ENCODE data around the gene MSRB2.
"Not testable (repeated sequence)": the region's sequence is repeated elsewhere in the genome, so short reads cannot be mapped to it uniquely, and the experiment has no call there.

MSRB2 gene

DNA sequence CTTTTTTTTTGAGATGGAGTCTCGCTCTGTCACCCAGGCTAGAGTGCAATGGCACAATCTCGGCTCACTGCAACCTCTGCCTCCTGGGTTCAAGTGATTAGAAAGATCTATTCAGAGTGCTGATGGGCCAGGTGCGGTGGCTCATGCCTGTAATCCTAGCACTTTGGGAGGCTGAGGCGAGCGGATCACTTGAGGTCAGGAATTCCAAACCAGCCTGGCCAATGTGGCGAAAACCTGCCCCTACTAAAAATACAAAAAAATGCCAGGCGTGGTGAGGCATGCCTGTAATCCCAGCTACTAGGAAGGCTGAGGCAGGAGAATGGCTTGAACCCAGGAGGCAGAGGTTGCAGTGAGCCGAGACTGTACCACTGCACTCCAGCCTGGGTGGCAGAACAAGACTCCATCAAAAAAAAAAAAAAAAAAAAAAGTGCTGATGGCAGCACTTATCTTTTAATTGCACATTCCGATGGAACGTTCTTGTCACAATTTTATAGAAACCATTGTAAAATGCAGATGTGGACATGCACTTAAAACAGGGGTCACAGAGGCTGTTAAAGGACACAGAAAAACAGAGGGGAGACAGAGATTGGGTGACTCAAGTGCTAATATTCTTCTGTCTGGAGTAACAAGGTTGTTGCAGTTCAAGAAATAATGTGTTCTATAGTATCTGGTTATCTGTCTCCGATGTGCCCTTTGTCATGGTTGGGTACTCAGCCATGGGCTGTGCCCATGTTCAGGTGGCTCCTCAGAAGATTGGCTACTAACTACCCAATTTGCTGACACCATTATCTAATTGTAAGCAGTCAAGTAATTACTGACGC is 25.1 kb upstream of the MSRB2 start:
- not testable (repeated sequence) for DNase-seq

DNA sequence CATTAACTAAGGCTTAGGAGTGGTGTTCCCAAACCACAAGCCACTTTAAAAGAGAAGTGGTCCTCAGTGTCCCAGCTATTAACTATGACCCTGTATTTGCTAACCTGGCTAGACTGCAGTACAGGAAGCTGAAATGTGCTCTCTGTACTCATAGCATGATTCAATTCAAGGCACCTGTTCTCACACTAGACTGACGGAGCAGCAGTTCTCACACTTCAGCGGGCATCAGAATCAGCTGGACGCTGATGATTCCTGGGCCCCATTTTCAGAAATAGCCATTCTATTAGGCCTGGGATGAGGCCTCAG is 24.5 kb upstream of the MSRB2 start:
- no peak for DNase-seq

GRCh38 chr10:23072593-23072992 is 22.8 kb upstream of the MSRB2 start:
- DNase-seq, result not testable (repeated sequence)

DNA sequence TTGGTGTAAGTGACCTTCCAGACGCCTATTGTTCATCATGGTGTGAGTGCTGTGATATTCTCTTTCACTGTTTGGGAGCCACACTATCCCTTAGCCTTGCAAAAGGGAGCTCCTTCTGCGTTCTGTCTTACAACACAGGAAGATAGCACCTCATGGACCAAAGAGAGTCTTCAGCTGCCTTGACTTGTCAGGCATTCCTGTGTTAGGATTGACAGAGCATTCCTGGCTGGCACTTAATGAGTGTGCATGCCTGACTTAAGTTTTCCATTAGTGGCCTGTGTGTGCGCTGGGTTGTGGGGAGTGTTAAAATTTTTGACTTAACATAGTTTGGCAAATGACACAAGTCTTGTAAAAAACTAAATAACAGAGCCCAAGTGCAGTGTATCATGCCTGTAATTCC is 21.9 kb upstream of the MSRB2 start:
- DNase-seq, result no peak

- DNase-seq, result no peak
These were observed 19.7 kb upstream of the MSRB2 start for GRCh38 chr10:23075672-23076071.

GRCh38 chr10:23078114-23078513 is 17.3 kb upstream of the MSRB2 start:
- DNase-seq, result no peak

- DNase-seq, result no peak
These were observed 15.7 kb upstream of the MSRB2 start for GRCh38 chr10:23079700-23080099.

- DNase-seq, result no peak
These were observed 15.1 kb upstream of the MSRB2 start for GRCh38 chr10:23080262-23080661.

DNA sequence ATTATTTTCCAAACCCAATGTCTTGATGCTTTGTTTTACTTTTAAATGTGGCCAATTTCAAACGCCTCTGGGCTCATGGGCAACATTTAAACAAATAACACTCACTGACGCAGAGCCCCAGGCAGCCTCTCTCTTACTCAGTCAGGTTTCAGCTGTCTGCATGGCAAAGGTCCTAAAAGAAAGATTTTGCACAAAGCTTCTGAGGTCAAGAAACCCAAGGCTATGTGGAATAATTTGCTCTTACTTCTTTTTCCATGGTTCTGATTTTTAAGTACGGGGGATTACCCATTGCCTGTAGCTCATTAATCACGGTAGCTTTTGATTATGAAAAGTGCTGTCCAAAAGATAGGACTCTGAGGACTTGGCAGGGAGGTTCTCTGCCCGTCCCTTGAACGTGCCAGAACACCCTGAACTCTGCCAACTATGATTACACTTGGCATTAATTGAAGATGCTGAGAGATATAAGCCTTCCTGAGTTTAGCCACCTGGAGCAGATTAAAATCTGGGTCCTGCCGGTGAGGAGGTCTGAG is 14.1 kb upstream of the MSRB2 start:
- DNase-seq, result no peak

DNA sequence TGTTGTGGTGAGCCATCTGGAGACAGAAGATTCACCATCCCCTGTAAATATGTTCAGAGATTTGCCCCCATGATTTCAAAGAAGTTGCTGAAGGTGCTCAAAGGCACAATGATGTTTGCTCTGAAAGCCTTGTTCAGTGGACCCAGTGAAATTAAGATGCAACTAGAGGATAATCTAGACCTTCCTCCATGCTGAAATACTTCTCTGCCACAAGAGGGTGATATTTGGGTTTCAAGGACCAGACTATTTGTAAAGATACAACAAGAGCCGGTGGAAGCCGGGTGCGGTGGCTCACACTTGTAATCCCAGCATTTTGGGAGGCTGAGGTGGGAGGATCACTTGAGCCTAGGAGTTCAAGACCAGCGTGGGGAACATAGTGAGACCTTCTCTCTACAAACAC is 13.5 kb upstream of the MSRB2 start:
- DNase-seq, result no peak

DNA sequence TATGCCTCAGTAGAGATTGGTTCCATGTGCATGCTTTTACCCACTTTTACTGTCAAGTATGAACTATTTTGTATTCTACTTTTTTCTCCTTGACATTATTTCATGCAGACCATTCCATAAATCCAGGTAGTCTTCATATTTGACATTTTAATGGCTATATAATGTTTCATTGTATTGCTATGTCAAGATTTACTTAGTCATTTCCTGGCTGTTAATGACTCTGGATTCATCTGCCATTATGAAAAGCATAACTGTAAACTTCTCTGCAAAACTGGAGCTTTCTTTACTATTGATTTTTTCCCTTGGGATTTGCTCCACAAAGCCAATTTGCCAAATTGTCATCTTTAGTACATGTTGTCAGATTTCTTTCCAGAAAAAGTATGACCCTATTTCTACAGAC is 6.8 kb upstream of the MSRB2 start:
- no peak for DNase-seq

GRCh38 chr10:23094786-23095403 is 484 bp upstream of the MSRB2 start:
- DNase-seq, result no peak

GRCh38 chr10:23095966-23096801 is 805 bp downstream of the MSRB2 start:
- peak; percentile 19 for DNase-seq

- DNase-seq, result no peak
These were observed 1.6 kb downstream of the MSRB2 start for GRCh38 chr10:23096802-23097549.

- no peak for DNase-seq
These were observed 3.7 kb downstream of the MSRB2 start for GRCh38 chr10:23099079-23099478.

DNA sequence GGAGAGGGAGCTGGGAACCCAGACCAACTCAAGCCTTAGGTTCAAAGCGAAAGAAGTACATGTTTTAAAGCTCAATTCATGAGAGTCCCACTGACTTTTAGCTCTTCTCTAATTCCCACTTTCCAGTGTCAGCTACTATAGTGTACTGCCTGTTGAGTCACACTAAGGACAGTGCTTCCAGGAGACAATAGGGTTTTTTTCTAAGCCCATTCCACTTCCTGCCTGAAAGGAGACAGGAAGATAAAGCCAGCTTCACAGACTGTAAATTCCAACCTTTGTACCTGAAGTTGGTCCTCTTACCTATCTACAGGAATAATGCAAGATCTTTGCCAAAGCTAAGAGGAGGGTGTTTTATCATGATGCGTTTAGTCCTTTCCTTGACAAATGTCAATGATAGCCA is 4.4 kb downstream of the MSRB2 start:
- DNase-seq, result no peak

DNA sequence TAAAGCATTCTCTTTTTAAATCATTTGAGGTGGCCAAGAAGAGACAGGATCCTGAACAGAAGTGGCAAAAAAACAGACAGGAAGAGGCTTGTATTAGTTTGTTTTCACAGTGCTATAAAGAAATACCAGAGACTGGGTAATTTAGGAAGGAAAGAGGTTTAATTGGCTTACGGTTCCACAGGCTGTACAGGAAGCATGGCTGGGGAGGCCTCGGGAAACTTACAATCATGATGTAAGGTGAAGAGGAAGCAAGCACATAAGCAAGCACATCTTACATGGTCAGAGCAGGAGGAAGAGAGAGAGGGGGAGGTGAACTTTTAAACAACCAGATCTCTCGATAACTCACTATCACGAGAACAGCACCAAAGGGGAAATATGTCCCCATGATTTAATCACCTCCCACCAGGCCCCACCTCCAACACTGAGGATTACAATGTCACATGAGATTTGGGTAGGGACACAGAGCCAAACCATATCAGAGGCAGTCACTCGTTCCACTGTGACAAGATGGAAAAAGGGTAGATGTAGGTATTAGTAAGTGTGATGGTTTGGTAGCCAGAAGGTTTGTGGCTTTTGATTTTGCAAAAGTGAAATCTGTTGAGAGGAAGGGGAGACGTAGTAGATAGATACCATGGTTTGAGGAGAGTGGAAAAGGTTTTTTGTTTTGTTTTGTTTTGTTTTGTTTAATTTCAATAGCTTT is 5.1 kb downstream of the MSRB2 start:
- no peak for DNase-seq

GRCh38 chr10:23106331-23107072 is 11.1 kb downstream of the MSRB2 start:
- no peak for DNase-seq

DNA sequence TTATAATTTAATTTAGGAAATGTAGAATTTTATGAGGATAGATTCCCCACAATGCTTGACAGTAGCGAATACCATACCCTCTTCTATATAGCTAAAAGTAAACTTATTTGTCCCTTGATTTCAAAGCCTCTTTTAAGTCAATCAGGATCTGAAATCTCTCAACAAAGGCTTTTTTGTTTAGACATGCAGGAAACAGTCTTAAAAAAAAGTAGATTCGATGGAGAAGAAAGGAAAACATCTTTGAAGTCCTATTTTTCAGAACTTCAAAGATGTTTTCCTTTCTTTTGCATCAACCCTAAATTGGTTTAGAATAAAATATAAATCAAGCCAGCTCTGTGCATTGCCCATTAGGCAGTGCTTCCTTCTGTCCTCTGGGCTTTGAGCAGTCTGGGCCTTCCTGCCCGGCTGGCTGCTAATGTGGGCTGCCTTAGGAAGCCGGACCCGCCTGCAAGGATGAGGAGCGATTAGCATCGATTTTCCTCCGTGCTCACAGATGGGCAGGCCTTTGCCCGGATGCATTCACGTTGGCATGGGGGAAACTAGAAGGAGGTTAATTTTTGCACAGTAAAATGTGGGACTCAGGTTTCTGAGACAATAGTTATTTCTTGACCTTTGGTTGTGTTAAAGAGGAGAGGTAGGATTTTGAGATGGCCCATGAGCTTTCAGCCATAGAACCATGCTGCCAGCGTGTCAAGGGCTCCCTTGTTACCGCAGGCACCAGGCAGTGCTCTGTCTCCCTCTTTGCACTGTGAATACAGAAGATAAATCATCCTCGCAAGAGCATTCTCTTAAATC is 15.5 kb downstream of the MSRB2 start:
- no peak for DNase-seq

DNA sequence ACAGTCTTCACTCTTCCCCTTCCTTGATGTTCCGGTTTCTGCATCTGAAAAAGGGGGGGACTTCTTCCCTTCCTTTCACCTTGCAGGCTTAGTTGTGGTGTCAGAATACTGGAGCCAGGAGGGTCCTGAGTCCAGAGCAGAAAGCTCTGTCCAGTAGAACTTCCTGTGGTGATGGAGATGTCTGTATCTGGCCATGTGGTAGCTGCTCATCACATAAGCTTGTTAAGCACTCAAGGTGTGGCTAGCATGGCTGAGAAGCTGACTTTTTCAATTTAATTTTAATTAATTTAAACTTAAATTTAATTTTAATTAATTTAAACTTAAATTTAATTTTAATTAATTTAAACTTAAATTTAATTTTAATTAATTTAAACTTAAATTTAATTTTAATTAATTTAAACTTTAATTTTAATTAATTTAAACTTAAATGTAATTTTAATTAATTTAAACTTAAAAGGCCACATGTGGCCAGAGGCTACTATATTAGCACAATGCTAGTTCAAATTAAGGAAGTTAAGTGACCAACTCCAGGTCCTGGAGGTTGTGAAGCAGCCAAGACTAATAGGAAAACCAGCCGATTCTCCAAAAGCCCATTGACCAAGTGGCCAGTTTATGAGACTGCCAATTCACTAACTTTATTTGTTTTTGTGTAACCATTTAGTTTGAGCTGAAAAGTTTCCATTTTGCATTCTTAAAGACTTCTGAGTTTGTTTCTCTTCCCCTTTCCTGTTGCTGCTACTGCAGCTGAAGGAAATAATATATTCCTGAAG is 16.3 kb downstream of the MSRB2 start:
- no peak for DNase-seq
